HFF-Myc (cell line): ENCODE results near the gene ADISSP.

Experiments
- DNase-seq: peaks from one replicate; pipeline ENCODE4 v3.0.0-alpha.2; 2011; ENCODE audit warnings: low read depth; ENCODE audit errors: extremely low read depth
- H3K4me3 ChIP-seq: replicated peaks from 2 replicates; pipeline ENCODE4 v1.5.1; 2011; ENCODE audit warnings: low read depth, mild to moderate bottlenecking, control low read depth, low read length
- CTCF ChIP-seq: IDR thresholded peaks from 2 replicates; pipeline ENCODE4 v1.5.1; 2012; ENCODE audit warnings: mild to moderate bottlenecking, low read depth, low read length, control low read depth; ENCODE audit errors: missing control alignments

The ADISSP gene

GRCh38 chr20:3731944-3732326 is 35.6 kb downstream of the ADISSP start:
- H3K4me3 ChIP-seq, result no peak overlapping the region
- no peak for DNase-seq
- TF ChIP-seq CTCF, result no peak

GRCh38 chr20:3730803-3731672 is 36.5 kb downstream of the ADISSP start:
- DNase-seq, result no peak
- no peak overlapping the region for H3K4me3 ChIP-seq
- TF ChIP-seq CTCF, result no peak

- DNase-seq, result no peak
- no peak for TF ChIP-seq CTCF
- H3K4me3 ChIP-seq, result no peak overlapping the region
Measured at GRCh38 chr20:3729811-3730540, 37.6 kb downstream of the ADISSP start.

- H3K4me3 ChIP-seq, result no peak overlapping the region
- no peak for TF ChIP-seq CTCF
- DNase-seq, result no peak
Measured at GRCh38 chr20:3729378-3729777, 38.2 kb downstream of the ADISSP start.

- TF ChIP-seq CTCF, result no peak
- DNase-seq, result no peak
- H3K4me3 ChIP-seq, result no peak overlapping the region
Measured at GRCh38 chr20:3728876-3729275, 38.7 kb downstream of the ADISSP start.

- no peak for TF ChIP-seq CTCF
- no peak for DNase-seq
- H3K4me3 ChIP-seq, result no peak overlapping the region
Measured at GRCh38 chr20:3728354-3728753, 39.2 kb downstream of the ADISSP start.
